HUES6 (cell line): ENCODE data around the gene HRCT1.
"Not testable (repeated sequence)": the region's sequence is repeated elsewhere in the genome, so short reads cannot be mapped to it uniquely, and the experiment has no call there.

ENCODE experiments used
- H3K27ac ChIP-seq: 2 replicates; pipeline ENCODE4 v1.7.0; 2013; ENCODE audit warnings: low read depth, mild to moderate bottlenecking, low read length, inconsistent platforms
- H3K27me3 ChIP-seq: 2 replicates; pipeline ENCODE4 v1.6.1; 2013; ENCODE audit warnings: low read length; ENCODE audit not compliant: control insufficient read depth, insufficient read depth
- H3K36me3 ChIP-seq: 2 replicates; pipeline ENCODE4 v1.6.1; 2013; ENCODE audit warnings: low read length; ENCODE audit not compliant: control insufficient read depth, insufficient read depth
- H3K4me1 ChIP-seq: 2 replicates; pipeline ENCODE4 v1.6.1; 2013; ENCODE audit warnings: low read length; ENCODE audit not compliant: control insufficient read depth, insufficient read depth
- H3K4me3 ChIP-seq: 2 replicates; pipeline ENCODE4 v1.5.1; 2013; ENCODE audit warnings: low read depth, low read length
- H3K9ac ChIP-seq: one replicate; pipeline ENCODE4 v1.6.1; 2013; ENCODE audit warnings: mild to moderate bottlenecking, low read length
- H3K9me3 ChIP-seq: 2 replicates; pipeline ENCODE4 v1.6.1; 2013; ENCODE audit warnings: low read depth, low read length; ENCODE audit not compliant: control insufficient read depth, insufficient read depth

The HRCT1 gene

GRCh38 chr9:35897376-35898099 is 8.5 kb upstream of the HRCT1 start:
- H3K27me3 ChIP-seq, H3K9me3 ChIP-seq, H3K9ac ChIP-seq, H3K4me3 ChIP-seq, H3K36me3 ChIP-seq, H3K4me1 ChIP-seq, H3K27ac ChIP-seq: not testable (repeated sequence)

- H3K4me1 ChIP-seq = no peaks in the 10 kb centered on the region
- H3K9me3 ChIP-seq = no peaks in the 10 kb centered on the region
- no peak overlapping the region for H3K27ac ChIP-seq
- no peaks in the 10 kb centered on the region for H3K36me3 ChIP-seq
- H3K27me3 ChIP-seq = no peaks in the 10 kb centered on the region
- H3K9ac ChIP-seq = no peak overlapping the region
- H3K4me3 ChIP-seq = no peak overlapping the region
Observed at GRCh38 chr9:35898337-35898736, 7.7 kb upstream of the HRCT1 start.

- Histone ChIP-seq H3K27ac (no peak overlapping the region), H3K9ac (no peak overlapping the region), H3K27me3 (no peaks in the 10 kb centered on the region), H3K36me3 (no peaks in the 10 kb centered on the region), H3K9me3 (no peaks in the 10 kb centered on the region), H3K4me1 (no peaks in the 10 kb centered on the region), H3K4me3 (no peak overlapping the region)
Observed at GRCh38 chr9:35899021-35899420, 7.0 kb upstream of the HRCT1 start.

DNA sequence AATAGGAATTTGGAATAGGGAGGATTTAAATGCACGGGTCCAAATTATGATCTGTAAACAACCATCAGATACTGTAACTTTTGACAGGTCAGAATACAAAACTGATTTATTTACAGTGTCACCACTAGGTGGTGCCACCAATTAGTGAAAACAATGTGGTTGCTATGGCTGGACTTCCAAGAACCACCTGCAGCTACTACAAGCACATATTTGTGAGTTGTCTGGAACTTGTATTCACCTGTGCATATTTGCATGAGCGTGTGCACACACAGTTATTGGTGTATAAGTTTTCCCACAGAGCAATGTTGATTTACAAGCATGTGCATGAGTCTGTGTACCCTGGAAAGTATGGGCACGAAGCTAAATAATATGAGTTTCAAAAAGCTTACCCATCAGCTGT is 3.0 kb upstream of the HRCT1 start:
- Histone ChIP-seq H3K36me3 (no peaks in the 10 kb centered on the region), H3K4me3 (no peak overlapping the region), H3K4me1 (peaks cover 27% of the 10 kb centered on the region)

DNA sequence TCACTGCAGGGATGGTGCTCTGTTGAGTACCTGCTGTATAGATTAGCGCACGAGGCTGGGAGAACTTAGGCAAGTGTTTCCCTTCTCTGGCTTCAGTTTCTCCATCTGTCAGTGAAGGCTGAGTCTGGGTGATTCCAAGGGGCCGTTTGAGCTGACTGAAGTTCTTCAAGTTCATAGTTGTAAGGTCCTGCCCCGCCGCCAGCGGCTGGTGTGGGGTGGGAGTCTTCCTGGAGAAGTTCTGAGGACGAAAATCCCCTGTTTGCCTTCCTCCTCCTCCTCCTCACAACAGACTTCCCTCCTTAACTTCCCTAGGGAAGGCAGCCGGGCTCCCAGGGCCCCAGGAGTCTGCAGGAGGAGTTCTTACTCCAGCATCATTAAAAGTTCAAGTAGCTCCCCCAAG is 1.7 kb upstream of the HRCT1 start:
- H3K27me3 ChIP-seq = no peaks in the 10 kb centered on the region
- no peaks in the 10 kb centered on the region for H3K9me3 ChIP-seq
- no peak overlapping the region for H3K4me3 ChIP-seq
- no peak overlapping the region for H3K27ac ChIP-seq
- peaks cover 40% of the 10 kb centered on the region for H3K4me1 ChIP-seq
- H3K36me3 ChIP-seq = no peaks in the 10 kb centered on the region
- no peak overlapping the region for H3K9ac ChIP-seq

More for the DNA sequence above, 3.0 kb upstream of the HRCT1 start:
- no peak overlapping the region for H3K9ac ChIP-seq
- H3K27me3 ChIP-seq = no peaks in the 10 kb centered on the region
- no peak overlapping the region for H3K27ac ChIP-seq
- H3K9me3 ChIP-seq = no peaks in the 10 kb centered on the region

- H3K4me1 ChIP-seq = peaks cover 49% of the 10 kb centered on the region
- H3K36me3 ChIP-seq = no peaks in the 10 kb centered on the region
- no peaks in the 10 kb centered on the region for H3K27me3 ChIP-seq
- H3K9me3 ChIP-seq = no peaks in the 10 kb centered on the region
- H3K27ac ChIP-seq = no peak overlapping the region
- H3K4me3 ChIP-seq = no peak overlapping the region
- H3K9ac ChIP-seq = no peak overlapping the region
Observed at GRCh38 chr9:35905051-35905781, 786 bp upstream of the HRCT1 start.

DNA sequence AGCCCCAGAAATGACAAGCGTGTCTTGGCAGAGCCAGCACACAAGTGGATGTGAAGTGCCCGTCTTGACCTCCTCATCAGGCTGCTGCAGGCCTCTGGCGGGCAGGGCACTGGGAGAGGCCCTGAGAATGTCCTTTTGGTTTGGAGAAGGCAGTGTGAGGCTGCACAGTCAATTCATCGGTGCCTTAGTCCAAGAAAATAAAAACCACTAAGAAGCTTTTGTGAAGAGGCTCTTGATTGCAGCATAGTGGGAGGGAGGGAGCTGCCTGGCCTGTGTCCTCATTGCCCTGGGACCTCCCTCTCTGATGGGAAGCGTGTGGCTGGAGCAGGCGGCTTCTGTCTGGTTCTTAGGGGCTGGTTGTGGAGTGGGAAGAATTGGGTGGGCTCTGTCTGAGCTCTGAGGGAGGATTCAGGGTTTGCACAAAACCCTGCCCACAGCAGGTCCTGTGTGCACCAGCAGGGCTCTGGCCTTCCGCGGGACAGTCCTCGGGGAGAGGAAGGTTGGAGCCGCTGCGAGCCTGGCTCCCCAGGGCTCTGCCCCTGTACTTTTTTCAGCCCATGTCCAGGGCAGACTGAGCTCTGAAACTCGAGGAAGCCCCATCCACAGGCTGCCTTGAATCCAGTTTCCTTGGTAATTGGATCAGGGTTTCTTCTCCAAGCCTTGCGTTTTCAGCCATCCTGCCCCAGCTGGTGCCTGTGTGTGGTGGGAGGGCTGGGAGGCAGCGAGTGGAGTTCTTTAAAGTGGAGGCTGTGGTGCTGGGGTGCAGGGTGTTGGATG is 1.1 kb downstream of the HRCT1 start:
- Histone ChIP-seq H3K9ac (peak overlapping the region; percentile 50), H3K27me3 (no peaks in the 10 kb centered on the region), H3K27ac (peak overlapping the region; percentile 69; the same call in 1 of the 2 replicates), H3K4me3 (no peak overlapping the region; the same call in 1 of the 2 replicates), H3K4me1 (peaks cover 55% of the 10 kb centered on the region), H3K36me3 (no peaks in the 10 kb centered on the region), H3K9me3 (no peaks in the 10 kb centered on the region)

GRCh38 chr9:35907711-35908503 is 1.9 kb downstream of the HRCT1 start:
- Histone ChIP-seq H3K4me3 (peak overlapping the region; percentile 24; the same call in 1 of the 2 replicates), H3K27me3 (no peaks in the 10 kb centered on the region), H3K4me1 (peaks cover 55% of the 10 kb centered on the region), H3K36me3 (no peaks in the 10 kb centered on the region), H3K9ac (peak overlapping the region; percentile 50), H3K27ac (peak overlapping the region; percentile 69; the same call in 1 of the 2 replicates), H3K9me3 (no peaks in the 10 kb centered on the region)

- Histone ChIP-seq H3K27me3 (no peaks in the 10 kb centered on the region), H3K4me1 (peaks cover 55% of the 10 kb centered on the region), H3K4me3 (peak overlapping the region; percentile 24; the same call in 1 of the 2 replicates), H3K36me3 (no peaks in the 10 kb centered on the region), H3K9me3 (no peaks in the 10 kb centered on the region; the same call in 1 of the 2 replicates), H3K27ac (no peak overlapping the region; the same call in 1 of the 2 replicates), H3K9ac (peak overlapping the region; percentile 29)
Observed at GRCh38 chr9:35908504-35909125, 2.6 kb downstream of the HRCT1 start.

GRCh38 chr9:35909274-35909673 is 3.3 kb downstream of the HRCT1 start, which contains the start of gene SPAAR:
SPAAR (plus strand) TSS chr9:35909490; CDS start chr9:35910464, 974 bp downstream.
- Histone ChIP-seq H3K36me3 (no peaks in the 10 kb centered on the region), H3K9me3 (peaks cover 3% of the 10 kb centered on the region; the same call in 1 of the 2 replicates), H3K27me3 (no peaks in the 10 kb centered on the region), H3K27ac (no peak within 1 kb of the TSS; the same call in 1 of the 2 replicates), H3K4me3 (peak within 1 kb of the TSS; percentile 24; the same call in 1 of the 2 replicates), H3K9ac (peak within 1 kb of the TSS; percentile 29), H3K4me1 (peaks cover 55% of the 10 kb centered on the region)
